SW480 (cell line): ENCODE measurements around the gene GPR161.
"Not testable (repeated sequence)": the region's sequence is repeated elsewhere in the genome, so short reads cannot be mapped to it uniquely, and the experiment has no call there.

Experiments used
- DNase-seq: peaks from one replicate; pipeline ENCODE4 v3.0.0-alpha.2; 2016; ENCODE audit warnings: low spot score

The GPR161 gene

DNA sequence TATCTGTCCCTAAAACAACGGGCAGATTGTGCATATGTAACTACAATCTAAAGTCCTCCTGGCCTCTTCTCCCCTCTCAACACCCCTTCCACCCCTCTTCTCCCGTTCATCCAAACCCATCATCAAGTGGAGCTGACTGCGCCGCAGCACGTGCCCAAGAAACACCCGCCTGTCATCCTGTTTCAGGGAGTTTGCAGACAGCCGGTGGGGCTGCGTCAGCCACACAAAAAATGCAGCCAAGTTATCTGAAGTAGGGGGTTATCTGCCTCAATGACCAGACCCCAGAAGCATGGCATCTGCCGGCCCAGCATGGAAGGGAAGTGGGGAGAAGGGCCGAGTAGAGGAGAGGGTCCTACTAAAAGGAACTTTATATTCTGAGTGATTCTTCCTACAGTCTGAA is 49.0 kb downstream of the GPR161 start:
- DNase-seq: no peak

- no peak for DNase-seq
Measured at GRCh38 chr1:168086438-168086837, 50.3 kb downstream of the GPR161 start.

DNA sequence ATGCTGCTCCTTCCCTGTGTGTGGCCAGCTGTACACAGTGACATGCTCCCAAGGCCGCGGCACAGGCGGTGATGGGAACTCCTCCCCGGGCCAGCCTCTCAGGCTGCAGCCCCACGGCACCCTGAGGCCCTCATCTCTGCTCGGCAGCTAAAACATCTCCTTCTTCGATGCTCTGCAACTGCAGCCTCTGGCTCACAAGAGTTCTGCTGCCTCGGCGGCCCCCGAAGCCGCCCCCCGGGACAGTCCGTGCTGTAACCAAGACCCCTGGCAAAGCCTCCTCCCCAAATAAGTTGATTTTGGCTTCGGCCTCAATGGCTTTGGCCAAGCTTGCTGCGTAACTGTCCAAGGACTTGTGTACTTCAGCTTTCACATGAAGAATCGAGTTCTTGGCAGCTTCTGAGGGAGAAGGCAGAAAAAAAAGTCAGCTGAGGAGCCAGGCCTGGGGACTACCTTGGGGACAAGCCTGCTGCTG is 51.3 kb downstream of the GPR161 start:
- DNase-seq: no peak

DNA sequence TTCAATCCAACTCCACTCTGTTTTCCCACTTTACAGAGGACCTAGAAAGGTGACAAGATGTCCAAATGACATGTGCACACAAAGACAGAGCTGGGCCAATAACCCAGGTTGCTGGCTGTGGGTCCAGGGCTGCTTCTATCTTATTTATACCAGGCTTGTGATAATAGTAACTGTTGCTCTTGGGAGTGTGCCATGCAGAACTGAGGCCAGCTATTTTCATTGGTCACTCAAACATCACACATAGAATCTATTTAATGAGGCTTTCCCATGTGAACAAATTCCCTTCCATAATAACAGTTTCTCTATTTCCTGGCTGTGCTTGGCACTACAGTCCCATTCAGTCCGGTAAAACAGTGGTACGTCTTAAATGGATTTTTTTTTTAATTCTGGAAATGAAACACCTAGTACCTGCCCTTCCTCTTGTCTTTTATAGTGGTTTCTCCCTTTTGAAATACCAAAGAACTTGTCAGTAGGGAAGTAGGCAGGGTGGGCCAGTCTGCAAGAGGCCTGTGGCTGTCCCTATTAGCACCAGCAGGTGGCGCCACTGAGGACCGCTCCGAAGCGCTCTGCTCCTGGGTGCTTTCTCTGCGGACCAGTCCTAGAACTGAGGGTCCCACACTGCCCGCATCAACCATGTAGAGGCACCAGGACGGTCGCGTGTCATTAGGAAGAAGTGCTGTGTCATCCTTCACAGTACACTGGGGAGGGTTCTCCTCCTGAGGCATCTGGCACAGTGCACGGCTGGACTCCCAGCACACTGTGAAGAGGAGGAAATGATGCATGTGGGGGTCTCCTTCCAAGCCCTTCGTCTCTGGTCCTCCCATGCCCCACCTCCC is 52.1 kb downstream of the GPR161 start:
- DNase-seq: peak; percentile 14

DNA sequence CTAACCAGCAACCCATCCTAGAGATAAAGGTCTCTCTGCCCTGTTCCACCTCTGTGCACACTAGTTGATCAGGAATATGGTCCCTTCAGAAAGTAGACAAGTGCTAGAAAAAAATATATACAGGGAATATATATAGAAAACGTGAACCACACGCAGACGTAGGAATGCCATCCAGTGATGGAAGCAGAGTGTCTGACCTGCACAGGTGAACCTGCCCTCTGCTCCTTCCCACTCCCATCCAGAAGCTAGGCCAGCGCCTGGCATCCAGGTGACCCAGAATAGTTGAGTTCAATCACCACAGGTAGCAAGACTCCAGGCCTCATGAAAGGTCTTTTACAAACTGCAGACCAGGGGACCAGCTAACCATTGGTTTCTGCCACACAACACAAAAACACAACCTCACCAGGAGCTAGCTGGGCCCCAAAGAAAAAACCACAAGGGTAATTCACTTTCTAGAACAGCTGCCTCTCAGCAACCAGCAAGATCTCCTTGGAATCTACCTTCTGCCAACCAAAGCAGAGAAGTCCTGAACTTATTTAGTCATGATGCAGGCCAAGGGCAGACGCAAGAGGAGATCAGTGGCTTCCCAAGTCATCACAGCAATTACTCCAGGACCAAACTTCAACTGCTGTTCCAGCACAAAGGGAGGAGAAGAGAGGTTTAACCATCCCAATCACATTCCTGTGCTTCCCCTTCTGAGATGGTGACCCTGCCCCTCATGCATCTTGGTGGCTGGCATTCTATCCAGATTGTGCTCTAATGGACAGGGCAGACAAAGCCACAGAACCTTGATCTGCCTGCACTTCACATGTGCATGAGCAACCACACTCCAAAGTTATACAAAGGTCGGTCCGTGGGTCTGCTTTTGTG is 53.0 kb downstream of the GPR161 start:
- DNase-seq: no peak

GRCh38 chr1:168082008-168082876 is 54.5 kb downstream of the GPR161 start:
- peak; percentile 58 for DNase-seq

- no peak for DNase-seq
Measured at GRCh38 chr1:168081373-168082007, 55.2 kb downstream of the GPR161 start.

DNA sequence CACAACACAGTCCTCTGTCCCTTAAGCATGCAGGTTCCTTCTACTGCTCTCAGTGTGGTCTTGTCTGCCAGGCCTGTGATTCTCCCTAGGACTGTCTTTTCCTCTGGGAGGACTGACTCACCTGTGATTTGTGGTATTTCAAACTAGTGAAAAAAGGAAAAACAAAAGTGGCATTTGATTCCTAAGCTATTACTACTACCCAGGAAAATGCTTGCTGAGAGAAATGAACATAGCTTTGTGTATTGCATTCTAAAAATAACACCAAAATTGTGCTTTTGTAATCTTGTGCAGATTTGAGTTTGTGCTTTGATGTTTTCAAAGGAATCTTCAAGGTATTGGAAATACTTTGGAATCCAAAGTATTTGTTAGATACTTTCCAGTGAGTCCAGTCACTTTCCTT is 57.0 kb downstream of the GPR161 start:
- DNase-seq: peak; percentile 20

DNA sequence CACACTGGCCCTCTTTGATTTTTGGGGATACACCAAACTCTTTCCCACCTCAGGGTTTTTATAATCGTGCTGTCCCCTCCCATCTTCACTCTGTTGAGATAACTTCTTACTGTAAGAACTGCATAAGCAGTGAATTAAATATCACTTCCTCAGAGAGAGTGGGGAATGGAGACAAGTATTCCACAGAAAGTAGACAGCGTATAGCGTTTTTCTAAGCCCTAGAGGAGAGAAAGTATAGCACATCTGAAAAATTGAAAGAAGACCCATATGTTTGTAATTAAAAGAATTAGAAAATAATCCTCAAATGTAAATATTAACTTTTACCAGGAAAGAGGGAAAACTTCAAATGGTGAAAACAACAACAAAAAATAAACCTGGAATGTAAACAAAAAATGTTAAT is 67.3 kb downstream of the GPR161 start:
- DNase-seq: no peak

GRCh38 chr1:168065506-168065905 is 71.2 kb downstream of the GPR161 start:
- no peak for DNase-seq

DNA sequence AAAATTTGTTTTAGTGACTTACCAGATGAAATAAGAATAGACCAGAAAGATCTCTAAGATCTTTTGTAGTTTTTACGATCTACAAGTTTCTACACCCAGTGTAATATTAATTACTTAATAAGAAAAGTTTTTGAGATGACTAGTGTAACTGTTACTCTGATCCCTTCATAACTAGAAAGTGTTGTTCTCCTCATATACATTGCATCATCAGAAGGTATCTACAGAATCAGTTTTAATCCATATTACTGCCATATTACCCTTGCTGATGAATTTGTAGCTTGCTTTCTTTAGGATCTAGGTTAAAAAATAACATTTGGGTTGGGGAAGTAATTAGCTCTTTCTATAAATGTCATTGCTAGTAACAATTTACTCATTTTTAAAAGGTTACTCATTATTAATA is 72.5 kb downstream of the GPR161 start:
- DNase-seq: no peak

GRCh38 chr1:168057921-168058320 is 78.8 kb downstream of the GPR161 start:
- no peak for DNase-seq

- DNase-seq: no peak
Measured at GRCh38 chr1:168057355-168057754, 79.4 kb downstream of the GPR161 start.

DNA sequence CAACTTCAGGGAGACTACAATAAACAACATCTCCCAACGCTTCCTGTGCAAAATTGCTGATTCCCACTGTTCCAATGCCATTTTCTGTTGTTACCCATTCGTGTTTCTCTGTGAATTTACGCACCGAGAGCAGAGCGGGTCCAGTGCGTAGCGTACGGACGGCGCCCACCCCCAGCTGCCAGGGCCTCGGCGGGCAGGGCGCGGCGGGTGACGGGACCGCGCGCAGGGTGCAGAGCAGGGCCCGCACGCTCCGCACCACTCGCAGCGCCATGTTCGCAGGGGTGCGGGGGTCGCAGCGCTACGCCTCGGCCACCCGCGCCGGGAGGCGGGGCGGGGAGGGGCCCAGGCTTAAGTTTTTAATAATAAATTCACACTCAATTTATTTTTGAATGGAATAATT is 80.6 kb downstream of the GPR161 start:
- not testable (repeated sequence) for DNase-seq

- no peak for DNase-seq
Measured at GRCh38 chr1:168054117-168054516, 82.6 kb downstream of the GPR161 start.

GRCh38 chr1:168053681-168054080 is 83.0 kb downstream of the GPR161 start:
- no peak for DNase-seq

- no peak for DNase-seq
Measured at GRCh38 chr1:168050880-168051279, 85.8 kb downstream of the GPR161 start.

DNA sequence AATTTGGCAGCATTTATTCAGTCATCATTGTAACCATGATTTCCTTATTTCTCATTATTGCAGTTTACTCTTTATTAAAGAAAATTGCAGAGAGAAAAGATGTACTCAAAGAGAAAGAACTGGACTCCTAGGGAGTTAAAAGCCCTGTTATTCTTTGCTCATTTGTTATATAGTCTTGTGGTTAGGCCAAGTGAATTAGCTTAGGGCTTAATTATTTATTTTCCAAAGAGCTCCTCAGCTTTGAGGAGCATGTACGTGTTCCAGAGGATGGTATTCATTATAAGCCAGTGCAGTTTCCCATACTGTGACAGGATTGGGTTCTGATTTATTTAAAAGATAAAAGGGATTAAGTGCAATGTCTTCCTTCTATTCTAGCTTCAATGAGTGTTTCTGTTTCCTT is 86.4 kb downstream of the GPR161 start:
- no peak for DNase-seq

DNA sequence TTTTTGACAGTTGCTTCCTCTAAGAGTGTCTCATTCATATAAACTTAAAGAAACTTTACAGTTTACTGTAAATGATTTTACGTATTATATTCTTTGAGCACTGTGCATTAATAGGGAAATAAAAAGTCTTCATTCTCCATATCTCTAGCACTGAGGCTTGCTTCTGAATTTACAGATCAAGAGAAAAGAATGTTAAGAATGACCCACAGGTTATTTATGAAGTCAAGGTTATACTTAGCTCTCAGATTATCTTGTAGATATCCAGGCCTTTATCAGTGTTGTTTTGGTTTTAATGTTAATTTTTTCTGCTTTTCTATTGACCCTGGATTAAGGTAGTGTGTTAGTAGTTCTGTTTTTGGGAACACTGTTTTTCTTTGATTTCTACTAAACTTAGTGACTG is 91.4 kb downstream of the GPR161 start:
- no peak for DNase-seq

DNA sequence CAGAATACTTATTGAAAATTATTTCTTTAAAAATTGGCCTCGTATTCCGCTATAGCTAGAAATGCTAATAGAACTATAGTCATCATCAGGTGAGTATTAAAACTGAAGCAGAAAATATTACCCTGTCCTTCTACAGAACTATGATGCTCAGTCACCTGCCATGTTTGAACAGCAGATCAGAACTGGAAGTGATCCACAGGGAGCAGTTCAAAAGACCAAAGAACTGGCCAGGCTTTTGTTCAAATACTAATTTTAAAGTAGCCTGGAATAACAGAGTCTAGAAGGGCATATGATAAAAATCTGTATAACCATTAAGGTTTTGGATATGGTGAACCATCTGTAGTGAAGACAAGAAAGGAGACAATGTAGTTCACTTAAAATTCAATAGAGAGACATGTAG is 94.4 kb downstream of the GPR161 start:
- no peak for DNase-seq

- DNase-seq: no peak
Measured at GRCh38 chr1:168035345-168035744, 101.4 kb downstream of the GPR161 start.

DNA sequence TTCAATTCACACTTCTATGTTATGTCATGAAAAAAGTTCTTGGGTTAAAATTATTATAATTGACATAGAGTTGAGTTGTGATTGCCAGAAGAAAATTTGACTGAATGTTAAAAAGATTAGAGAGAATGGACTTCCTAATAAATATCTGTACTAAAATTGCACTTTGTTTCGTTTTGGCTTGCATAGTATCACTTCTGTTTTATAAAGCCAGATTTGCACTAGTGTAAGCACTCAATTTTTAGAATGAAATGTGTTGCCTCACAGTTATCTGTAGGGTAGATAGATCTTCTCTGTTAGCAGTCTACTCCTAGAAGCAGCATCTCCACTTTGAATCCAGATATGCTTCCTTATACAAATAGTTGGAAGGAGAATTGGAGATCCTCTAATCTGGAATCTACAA is 104.7 kb downstream of the GPR161 start:
- DNase-seq: no peak
